Esophagus muscularis mucosa (tissue), 3 donors: ENCODE data around the gene SLC22A13.

Experiments used
- POLR2AphosphoS5 ChIP-seq, 2 donors: sonication (generic); formaldehyde crosslinking; IDR thresholded peaks; one replicate each; pipeline ENCODE4 v1.6.1; 2017; ENCODE audit warnings: antibody characterized with exemption in 2 of 2
- TF ChIP-seq, protein P1 (sequence below), 3 experiments: fragments of 200-600 bp in 2 of 3; fragments of 450-650 bp in 1 of 3; sonication (generic) in 2 of 3; IDR thresholded peaks; one replicate each; pipeline ENCODE4 v1.5.1; 2017 to 2019; ENCODE audit warnings: antibody characterized with exemption in 3 of 3, mild to moderate bottlenecking in 2 of 3, moderate library complexity in 1 of 3

DNA sequence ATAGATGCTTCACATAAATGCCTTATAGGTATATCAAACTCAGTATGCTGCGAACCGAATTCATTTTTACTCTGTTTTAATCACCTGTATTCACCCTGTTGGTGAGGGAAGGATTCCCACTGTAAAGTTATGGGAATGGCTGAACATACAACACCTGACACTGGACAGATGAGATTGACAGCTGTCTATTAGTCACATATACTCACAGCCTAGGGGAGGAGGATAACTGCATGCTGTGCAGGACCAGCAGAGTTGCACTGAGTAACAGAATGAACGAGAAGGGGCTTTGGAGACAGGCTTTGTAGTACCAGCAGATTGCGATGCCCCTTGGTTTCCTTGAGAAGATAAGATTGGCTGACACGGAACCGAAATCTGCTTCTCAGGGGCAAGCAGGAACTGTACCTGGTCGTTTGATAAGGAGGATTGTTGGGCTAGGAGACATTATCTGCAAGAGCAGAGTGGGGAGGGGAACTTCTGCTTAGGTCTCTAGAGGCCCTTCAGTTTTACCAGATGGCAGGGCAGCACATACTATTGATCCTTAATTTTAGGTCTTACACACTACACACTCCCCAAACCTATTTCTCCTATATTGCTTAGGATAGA lies 43.5 kb upstream of the SLC22A13 start:
- TF ChIP-seq, protein P1, sequence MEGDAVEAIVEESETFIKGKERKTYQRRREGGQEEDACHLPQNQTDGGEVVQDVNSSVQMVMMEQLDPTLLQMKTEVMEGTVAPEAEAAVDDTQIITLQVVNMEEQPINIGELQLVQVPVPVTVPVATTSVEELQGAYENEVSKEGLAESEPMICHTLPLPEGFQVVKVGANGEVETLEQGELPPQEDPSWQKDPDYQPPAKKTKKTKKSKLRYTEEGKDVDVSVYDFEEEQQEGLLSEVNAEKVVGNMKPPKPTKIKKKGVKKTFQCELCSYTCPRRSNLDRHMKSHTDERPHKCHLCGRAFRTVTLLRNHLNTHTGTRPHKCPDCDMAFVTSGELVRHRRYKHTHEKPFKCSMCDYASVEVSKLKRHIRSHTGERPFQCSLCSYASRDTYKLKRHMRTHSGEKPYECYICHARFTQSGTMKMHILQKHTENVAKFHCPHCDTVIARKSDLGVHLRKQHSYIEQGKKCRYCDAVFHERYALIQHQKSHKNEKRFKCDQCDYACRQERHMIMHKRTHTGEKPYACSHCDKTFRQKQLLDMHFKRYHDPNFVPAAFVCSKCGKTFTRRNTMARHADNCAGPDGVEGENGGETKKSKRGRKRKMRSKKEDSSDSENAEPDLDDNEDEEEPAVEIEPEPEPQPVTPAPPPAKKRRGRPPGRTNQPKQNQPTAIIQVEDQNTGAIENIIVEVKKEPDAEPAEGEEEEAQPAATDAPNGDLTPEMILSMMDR (IDR thresholded peaks at IDR 0.05): no peak
- no peak for TF ChIP-seq POLR2AphosphoS5 (IDR thresholded peaks at IDR 0.05)
